Activated T-cell treated with anti-CD3 and anti-CD28 coated beads, Interleukin-2, amount 50 U/mL, for 4 hours (primary cell): Measurements from ENCODE around the gene SPRYD3. TPM values are rescaled to one million over a fixed set of nuclear protein-coding genes. Genes with fewer than 3 reads are reported as not detected.
"Not testable (repeated sequence)": the region's sequence is repeated elsewhere in the genome, so short reads cannot be mapped to it uniquely, and the experiment has no call there.

Experiments used
- ATAC-seq, 2 donors: fragments of 200-7000 bp; cut with Tn5 transposase; one replicate each; pipeline ENCODE4 v1.10.0; 2021
- DNase-seq: peaks from one replicate; pipeline ENCODE4 v3.0.0-alpha.2; 2020
- H3K27me3 Mint-ChIP-seq: one replicate; pipeline ENCODE4 v1.8.0; 2021; ENCODE audit warnings: low read depth, mixed read lengths
- H3K36me3 Mint-ChIP-seq: one replicate; pipeline ENCODE4 v1.8.0; 2022; ENCODE audit warnings: mixed read lengths; ENCODE audit not compliant: insufficient read depth
- H3K4me1 Mint-ChIP-seq: one replicate; pipeline ENCODE4 v1.8.0; 2021; ENCODE audit warnings: low read depth, mixed read lengths
- H3K4me3 Mint-ChIP-seq: one replicate; pipeline ENCODE4 v1.8.0; 2021; ENCODE audit warnings: mild to moderate bottlenecking, moderate library complexity, mixed read lengths
- H3K9me3 Mint-ChIP-seq: one replicate; pipeline ENCODE4 v1.8.0; 2021; ENCODE audit warnings: mixed read lengths
- total RNA-seq, 3 donors: library from RNA; stranded (reverse); gene quantifications; one replicate each; pipeline ENCODE4 v1.2.1, GENCODE V29; 2021

The SPRYD3 gene
- total RNA-seq, 3 donors from 2014 or later = 48.3 to 57.8 (median 50.7) TPM

- H3K36me3 Mint-ChIP-seq = no peaks in the 10 kb centered on the region
- H3K4me3 Mint-ChIP-seq = peak overlapping the region; percentile 77
- ATAC-seq = no peak
- no peak for DNase-seq
- peaks cover 2% of the 10 kb centered on the region for H3K27me3 Mint-ChIP-seq
- peaks cover 27% of the 10 kb centered on the region for H3K4me1 Mint-ChIP-seq
- no peaks in the 10 kb centered on the region for H3K9me3 Mint-ChIP-seq
Measured at GRCh38 chr12:53096759-53097158, 17.6 kb upstream of the SPRYD3 start.

GRCh38 chr12:53096089-53096741 lies 17.0 kb upstream of the SPRYD3 start:
- Mint-ChIP-seq H3K27me3 (peaks cover 2% of the 10 kb centered on the region), H3K4me1 (peaks cover 25% of the 10 kb centered on the region), H3K36me3 (no peaks in the 10 kb centered on the region), H3K9me3 (no peaks in the 10 kb centered on the region), H3K4me3 (peak overlapping the region; percentile 17)
- DNase-seq = no peak
- ATAC-seq = no peak

GRCh38 chr12:53095596-53095895 lies 16.4 kb upstream of the SPRYD3 start:
- H3K36me3 Mint-ChIP-seq, H3K4me3 Mint-ChIP-seq, ATAC-seq, DNase-seq, H3K27me3 Mint-ChIP-seq, H3K9me3 Mint-ChIP-seq: not testable (repeated sequence)
- peaks cover 25% of the 10 kb centered on the region for H3K4me1 Mint-ChIP-seq

GRCh38 chr12:53094796-53095595 lies 15.8 kb upstream of the SPRYD3 start:
- not testable (repeated sequence) for ATAC-seq, H3K36me3 Mint-ChIP-seq, H3K9me3 Mint-ChIP-seq, H3K27me3 Mint-ChIP-seq, DNase-seq, H3K4me3 Mint-ChIP-seq
- peaks cover 23% of the 10 kb centered on the region for H3K4me1 Mint-ChIP-seq

GRCh38 chr12:53094394-53094787 lies 15.2 kb upstream of the SPRYD3 start:
- H3K9me3 Mint-ChIP-seq = no peaks in the 10 kb centered on the region
- no peaks in the 10 kb centered on the region for H3K36me3 Mint-ChIP-seq
- DNase-seq (no peak), ATAC-seq (no peak)
- H3K27me3 Mint-ChIP-seq = peaks cover 2% of the 10 kb centered on the region
- peaks cover 23% of the 10 kb centered on the region for H3K4me1 Mint-ChIP-seq
- H3K4me3 Mint-ChIP-seq = no peak overlapping the region

- Mint-ChIP-seq H3K27me3 (peaks cover 2% of the 10 kb centered on the region), H3K9me3 (no peaks in the 10 kb centered on the region), H3K4me1 (peaks cover 18% of the 10 kb centered on the region), H3K36me3 (no peaks in the 10 kb centered on the region), H3K4me3 (no peak overlapping the region)
- no peak for DNase-seq
- ATAC-seq = no peak
Measured at GRCh38 chr12:53093777-53094393, 14.7 kb upstream of the SPRYD3 start.

GRCh38 chr12:53091756-53092155 lies 12.6 kb upstream of the SPRYD3 start:
- no peak overlapping the region for H3K4me3 Mint-ChIP-seq
- H3K27me3 Mint-ChIP-seq = peaks cover 7% of the 10 kb centered on the region
- no peaks in the 10 kb centered on the region for H3K9me3 Mint-ChIP-seq
- DNase-seq = no peak
- no peaks in the 10 kb centered on the region for H3K36me3 Mint-ChIP-seq
- ATAC-seq = no peak
- peaks cover 2% of the 10 kb centered on the region for H3K4me1 Mint-ChIP-seq

- H3K4me3 Mint-ChIP-seq = no peak overlapping the region
- no peak for DNase-seq
- ATAC-seq = no peak
- H3K4me1 Mint-ChIP-seq = peaks cover 2% of the 10 kb centered on the region
- no peaks in the 10 kb centered on the region for H3K9me3 Mint-ChIP-seq
- H3K27me3 Mint-ChIP-seq = peaks cover 7% of the 10 kb centered on the region
- no peaks in the 10 kb centered on the region for H3K36me3 Mint-ChIP-seq
Measured at GRCh38 chr12:53090554-53090953, 11.4 kb upstream of the SPRYD3 start.

GRCh38 chr12:53090105-53090504 lies 10.9 kb upstream of the SPRYD3 start:
- no peak for DNase-seq
- no peak for ATAC-seq
- H3K4me1 Mint-ChIP-seq = no peaks in the 10 kb centered on the region
- H3K9me3 Mint-ChIP-seq = no peaks in the 10 kb centered on the region
- H3K27me3 Mint-ChIP-seq = peaks cover 8% of the 10 kb centered on the region
- no peak overlapping the region for H3K4me3 Mint-ChIP-seq
- H3K36me3 Mint-ChIP-seq = no peaks in the 10 kb centered on the region

- Mint-ChIP-seq H3K27me3 (peaks cover 8% of the 10 kb centered on the region), H3K9me3 (no peaks in the 10 kb centered on the region), H3K4me1 (peaks cover 4% of the 10 kb centered on the region), H3K36me3 (no peaks in the 10 kb centered on the region), H3K4me3 (no peak overlapping the region)
- DNase-seq (no peak), ATAC-seq (no peak)
Measured at GRCh38 chr12:53086361-53086760, 7.2 kb upstream of the SPRYD3 start.

- DNase-seq (no peak), ATAC-seq (peak; percentile 2 to 5)
- Mint-ChIP-seq H3K36me3 (no peaks in the 10 kb centered on the region), H3K4me1 (peaks cover 28% of the 10 kb centered on the region), H3K4me3 (no peak overlapping the region), H3K27me3 (peaks cover 5% of the 10 kb centered on the region), H3K9me3 (no peaks in the 10 kb centered on the region)
Measured at GRCh38 chr12:53082637-53083175, 3.5 kb upstream of the SPRYD3 start.

- no peaks in the 10 kb centered on the region for H3K9me3 Mint-ChIP-seq
- no peaks in the 10 kb centered on the region for H3K27me3 Mint-ChIP-seq
- DNase-seq = peak; percentile 39
- peak; percentile 23 to 26 for ATAC-seq
- peaks cover 50% of the 10 kb centered on the region for H3K4me1 Mint-ChIP-seq
- peaks cover 26% of the 10 kb centered on the region for H3K36me3 Mint-ChIP-seq
- peak overlapping the region; percentile 89 for H3K4me3 Mint-ChIP-seq
Measured at GRCh38 chr12:53078425-53079225, 565 bp downstream of the SPRYD3 start.

GRCh38 chr12:53077030-53077429 lies 2.2 kb downstream of the SPRYD3 start:
- no peak for ATAC-seq
- Mint-ChIP-seq H3K9me3 (no peaks in the 10 kb centered on the region), H3K36me3 (peaks cover 30% of the 10 kb centered on the region), H3K4me3 (peak overlapping the region; percentile 89), H3K27me3 (no peaks in the 10 kb centered on the region), H3K4me1 (peaks cover 50% of the 10 kb centered on the region)
- DNase-seq = no peak

GRCh38 chr12:53076461-53076860 lies 2.7 kb downstream of the SPRYD3 start:
- peak overlapping the region; percentile 41 for H3K4me3 Mint-ChIP-seq
- peaks cover 51% of the 10 kb centered on the region for H3K4me1 Mint-ChIP-seq
- H3K36me3 Mint-ChIP-seq = peaks cover 34% of the 10 kb centered on the region
- H3K9me3 Mint-ChIP-seq = no peaks in the 10 kb centered on the region
- DNase-seq (no peak), ATAC-seq (no peak)
- no peaks in the 10 kb centered on the region for H3K27me3 Mint-ChIP-seq
